Thoracic aorta (tissue), 2 donors: ENCODE data around the gene COL25A1. TPM values are rescaled to one million over a fixed set of nuclear protein-coding genes. Genes with fewer than 3 reads are reported as not detected.

Experiments
- ATAC-seq: fragments of 150-250 bp; one replicate; pipeline ENCODE4 v1.8.0; 2017; ENCODE audit warnings: low read depth; ENCODE audit not compliant: insufficient number of reproducible peaks, low FRiP score
- DNase-seq: peaks from one replicate; pipeline ENCODE4 v3.0.0-alpha.2; 2020; ENCODE audit warnings: low spot score
- H3K27ac ChIP-seq, 2 donors: fragments of 200-600 bp; sonication (generic); 1 replicate in 1 of 2; 2 replicates in 1 of 2; pipeline ENCODE4 v1.5.1; 2016; ENCODE audit warnings: mild to moderate bottlenecking in 2 of 2, moderate library complexity in 2 of 2
- H3K27me3 ChIP-seq: fragments of 200-600 bp; sonication (generic); replicated peaks from 2 replicates; pipeline ENCODE4 v1.6.0; 2016; ENCODE audit warnings: mild to moderate bottlenecking; ENCODE audit not compliant: insufficient read depth
- H3K36me3 ChIP-seq: fragments of 200-600 bp; sonication (generic); one replicate; pipeline ENCODE4 v1.5.1; 2016
- H3K4me1 ChIP-seq, 2 donors: fragments of 200-600 bp; sonication (generic); 1 replicate in 1 of 2; 2 replicates in 1 of 2; pipeline versions ENCODE4 v1.5.1 to v1.6.0; 2016; ENCODE audit warnings: low read depth in 2 of 2, mild to moderate bottlenecking in 1 of 2; ENCODE audit not compliant: control insufficient read depth in 1 of 2
- H3K4me3 ChIP-seq: fragments of 200-600 bp; sonication (generic); 2 replicates; pipeline ENCODE4 v1.5.1; 2016; ENCODE audit warnings: mild to moderate bottlenecking
- H3K9me3 ChIP-seq: fragments of 200-600 bp; sonication (generic); 2 replicates; pipeline ENCODE4 v1.5.1; 2016
- CTCF ChIP-seq: fragments of 200-600 bp; sonication (generic); IDR thresholded peaks from one replicate; pipeline ENCODE4 v1.5.1; 2019; ENCODE audit warnings: antibody characterized with exemption
- total RNA-seq, 2 donors: library from RNA; depleted of rRNA; stranded (reverse); fragments of >200 nt; gene quantifications; one replicate each; pipeline versions ENCODE4 v1.1.0 to v1.2.3, GENCODE V29; 2016

COL25A1 gene
- total RNA-seq, 2 donors from 2014 or later, result 0.42 to 0.81 TPM

GRCh38 chr4:109121561-109121960, 180.9 kb downstream of the COL25A1 start:
- no peaks in the 10 kb centered on the region for H3K27me3 ChIP-seq
- no peaks in the 10 kb centered on the region for H3K9me3 ChIP-seq
- no peaks in the 10 kb centered on the region for H3K36me3 ChIP-seq
- no peak for TF ChIP-seq CTCF
- no peak for DNase-seq
- no peaks in the 10 kb centered on the region for H3K4me1 ChIP-seq
- no peak for ATAC-seq
- H3K4me3 ChIP-seq, result no peak overlapping the region
- H3K27ac ChIP-seq, result no peak overlapping the region

- DNase-seq, result no peak
- no peak for ATAC-seq
- Histone ChIP-seq H3K27me3 (no peaks in the 10 kb centered on the region), H3K27ac (no peak overlapping the region), H3K36me3 (no peaks in the 10 kb centered on the region), H3K4me3 (no peak overlapping the region), H3K4me1 (no peaks in the 10 kb centered on the region), H3K9me3 (no peaks in the 10 kb centered on the region)
- TF ChIP-seq CTCF, result no peak
Measured at GRCh38 chr4:109119852-109120251, 182.6 kb downstream of the COL25A1 start.

GRCh38 chr4:109118635-109119034, 183.8 kb downstream of the COL25A1 start:
- Histone ChIP-seq H3K4me3 (no peak overlapping the region), H3K27ac (no peak overlapping the region), H3K4me1 (no peaks in the 10 kb centered on the region), H3K9me3 (no peaks in the 10 kb centered on the region), H3K36me3 (no peaks in the 10 kb centered on the region), H3K27me3 (no peaks in the 10 kb centered on the region)
- no peak for DNase-seq
- no peak for ATAC-seq
- TF ChIP-seq CTCF, result no peak

- H3K27ac ChIP-seq, result no peak overlapping the region
- H3K9me3 ChIP-seq, result no peaks in the 10 kb centered on the region
- H3K4me1 ChIP-seq, result no peaks in the 10 kb centered on the region
- H3K36me3 ChIP-seq, result no peaks in the 10 kb centered on the region
- DNase-seq (no peak), ATAC-seq (no peak)
- no peak overlapping the region for H3K4me3 ChIP-seq
- no peaks in the 10 kb centered on the region for H3K27me3 ChIP-seq
- TF ChIP-seq CTCF, result no peak
Measured at GRCh38 chr4:109114501-109114900, 188.0 kb downstream of the COL25A1 start.

GRCh38 chr4:109113521-109113920, 188.9 kb downstream of the COL25A1 start:
- ATAC-seq (no peak), DNase-seq (no peak)
- no peak overlapping the region for H3K4me3 ChIP-seq
- no peak overlapping the region for H3K27ac ChIP-seq
- no peaks in the 10 kb centered on the region for H3K9me3 ChIP-seq
- TF ChIP-seq CTCF, result no peak
- no peaks in the 10 kb centered on the region for H3K36me3 ChIP-seq
- no peaks in the 10 kb centered on the region for H3K27me3 ChIP-seq
- no peaks in the 10 kb centered on the region for H3K4me1 ChIP-seq
